G401 (cell line): ENCODE results near the gene TBC1D1. TPM values are rescaled to one million over a fixed set of nuclear protein-coding genes. Genes with fewer than 3 reads are reported as not detected.
A peak's percentile ranks its signal among the peaks of the same experiment; 100 is the strongest.

Experiments used
- DNase-seq: peaks from one replicate; pipeline ENCODE4 v3.0.0-alpha.2; 2015; ENCODE audit warnings: low spot score
- in situ Hi-C: cut with HindIII; loops from 2 replicates; pipeline ENCODE4 v1.10.0; 2016; ENCODE audit warnings: low sequenced_read_pairs, mixed read lengths
- total RNA-seq: library from RNA; depleted of rRNA; stranded (reverse); fragments of >200 nt; shearing (Covaris generic); gene quantifications from 2 replicates; pipeline ENCODE4 v1.2.3, GENCODE V29; 2014; rRNA removed

The TBC1D1 gene, protein sequence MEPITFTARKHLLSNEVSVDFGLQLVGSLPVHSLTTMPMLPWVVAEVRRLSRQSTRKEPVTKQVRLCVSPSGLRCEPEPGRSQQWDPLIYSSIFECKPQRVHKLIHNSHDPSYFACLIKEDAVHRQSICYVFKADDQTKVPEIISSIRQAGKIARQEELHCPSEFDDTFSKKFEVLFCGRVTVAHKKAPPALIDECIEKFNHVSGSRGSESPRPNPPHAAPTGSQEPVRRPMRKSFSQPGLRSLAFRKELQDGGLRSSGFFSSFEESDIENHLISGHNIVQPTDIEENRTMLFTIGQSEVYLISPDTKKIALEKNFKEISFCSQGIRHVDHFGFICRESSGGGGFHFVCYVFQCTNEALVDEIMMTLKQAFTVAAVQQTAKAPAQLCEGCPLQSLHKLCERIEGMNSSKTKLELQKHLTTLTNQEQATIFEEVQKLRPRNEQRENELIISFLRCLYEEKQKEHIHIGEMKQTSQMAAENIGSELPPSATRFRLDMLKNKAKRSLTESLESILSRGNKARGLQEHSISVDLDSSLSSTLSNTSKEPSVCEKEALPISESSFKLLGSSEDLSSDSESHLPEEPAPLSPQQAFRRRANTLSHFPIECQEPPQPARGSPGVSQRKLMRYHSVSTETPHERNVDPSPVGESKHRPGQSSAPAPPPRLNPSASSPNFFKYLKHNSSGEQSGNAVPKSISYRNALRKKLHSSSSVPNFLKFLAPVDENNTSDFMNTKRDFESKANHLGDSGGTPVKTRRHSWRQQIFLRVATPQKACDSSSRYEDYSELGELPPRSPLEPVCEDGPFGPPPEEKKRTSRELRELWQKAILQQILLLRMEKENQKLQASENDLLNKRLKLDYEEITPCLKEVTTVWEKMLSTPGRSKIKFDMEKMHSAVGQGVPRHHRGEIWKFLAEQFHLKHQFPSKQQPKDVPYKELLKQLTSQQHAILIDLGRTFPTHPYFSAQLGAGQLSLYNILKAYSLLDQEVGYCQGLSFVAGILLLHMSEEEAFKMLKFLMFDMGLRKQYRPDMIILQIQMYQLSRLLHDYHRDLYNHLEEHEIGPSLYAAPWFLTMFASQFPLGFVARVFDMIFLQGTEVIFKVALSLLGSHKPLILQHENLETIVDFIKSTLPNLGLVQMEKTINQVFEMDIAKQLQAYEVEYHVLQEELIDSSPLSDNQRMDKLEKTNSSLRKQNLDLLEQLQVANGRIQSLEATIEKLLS (N-terminal part only)
- 53.3 and 85.5 TPM in 2 replicates for total RNA-seq

DNA sequence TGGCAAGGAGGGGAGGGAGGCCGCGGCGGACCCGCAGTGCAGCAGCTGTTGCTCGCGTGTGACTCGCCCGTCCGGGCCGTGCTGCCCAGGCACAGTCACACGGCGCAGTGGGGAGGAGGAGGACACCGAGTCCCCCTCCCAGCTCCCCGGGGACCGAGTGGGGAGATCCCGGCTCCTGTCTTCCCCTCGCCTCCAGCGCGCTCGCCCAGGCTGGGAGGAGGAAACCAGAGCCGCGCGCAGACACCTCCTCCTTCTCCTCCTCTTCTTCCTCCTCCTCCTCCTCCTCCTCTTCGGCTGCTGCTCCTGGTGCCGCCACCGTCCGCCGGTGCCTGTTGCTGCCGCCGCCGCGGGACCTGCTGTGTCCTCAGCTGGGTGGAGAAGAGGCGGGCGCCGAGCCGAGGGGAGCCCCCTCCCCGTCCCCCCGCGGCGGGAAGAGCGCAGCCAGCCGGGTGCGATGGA lies at the start of gene TBC1D1:
TBC1D1 (plus strand) TSS at position 284 of the 459 bp plus-strand sequence. CDS start 11,012 bp downstream, outside the sequence.
- in situ Hi-C loops: no loop called here
- DNase-seq: peak; percentile 63

GRCh38 chr4:37844204-37844603 lies 46.7 kb upstream of the TBC1D1 start:
- in situ Hi-C loops: no loop called here
- no peak for DNase-seq

GRCh38 chr4:37845201-37845600 lies 45.7 kb upstream of the TBC1D1 start:
- no peak for DNase-seq
- in situ Hi-C loops: no loop called here

DNA sequence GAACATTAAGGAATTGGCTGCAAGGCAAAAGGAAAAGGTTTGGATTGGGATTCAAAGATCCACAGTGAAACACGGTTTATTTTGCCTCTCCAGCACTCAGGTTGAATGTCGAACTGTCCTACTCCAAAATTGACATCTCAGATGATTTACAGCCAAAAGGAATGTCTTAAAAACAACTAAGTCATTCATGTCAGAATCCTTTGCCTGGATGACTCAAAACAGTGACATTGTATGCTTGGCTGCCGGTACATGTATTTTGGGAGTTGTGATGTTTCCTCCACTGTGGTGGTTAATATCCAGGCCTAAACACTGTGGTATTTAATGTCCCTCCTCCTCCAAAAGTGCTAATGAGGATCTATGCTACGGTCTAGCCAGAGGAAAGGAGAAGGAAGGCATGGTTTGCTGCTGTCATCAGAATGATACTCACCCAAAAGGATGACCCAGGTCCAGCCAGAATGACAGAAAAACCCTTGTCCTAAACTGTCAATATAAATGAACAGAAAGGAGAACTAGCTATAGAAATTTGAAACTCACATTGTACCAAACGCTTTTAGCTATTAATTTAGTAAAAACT lies 43.5 kb upstream of the TBC1D1 start:
- no peak for DNase-seq
- in situ Hi-C loops: no loop called here

- in situ Hi-C loops: no loop called here
- DNase-seq: no peak
These were observed 38.5 kb upstream of the TBC1D1 start for GRCh38 chr4:37852376-37852775.

GRCh38 chr4:37858112-37858511 lies 32.8 kb upstream of the TBC1D1 start:
- no peak for DNase-seq
- in situ Hi-C loops: no loop called here

GRCh38 chr4:37858872-37859271 lies 32.0 kb upstream of the TBC1D1 start:
- in situ Hi-C loops: no loop called here
- DNase-seq: no peak

DNA sequence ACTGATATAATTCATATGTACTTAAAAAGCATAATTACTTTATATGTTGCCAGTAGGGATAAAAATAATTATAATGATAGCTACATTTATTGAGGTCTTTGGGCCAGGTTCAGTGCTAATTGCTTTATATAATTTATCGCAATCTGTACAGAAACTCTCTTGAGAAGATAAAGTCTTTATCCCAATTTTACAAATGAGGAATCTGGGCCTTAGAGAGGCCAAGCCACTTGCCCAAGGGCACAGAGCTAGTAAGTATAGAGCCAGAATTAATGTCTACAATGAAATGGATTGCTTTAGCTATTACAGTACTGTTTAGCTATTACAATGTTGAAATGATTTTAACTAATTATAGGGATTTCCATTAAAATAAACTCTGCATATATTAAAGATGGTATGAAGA lies 30.6 kb upstream of the TBC1D1 start:
- no peak for DNase-seq
- in situ Hi-C loops: no loop called here

DNA sequence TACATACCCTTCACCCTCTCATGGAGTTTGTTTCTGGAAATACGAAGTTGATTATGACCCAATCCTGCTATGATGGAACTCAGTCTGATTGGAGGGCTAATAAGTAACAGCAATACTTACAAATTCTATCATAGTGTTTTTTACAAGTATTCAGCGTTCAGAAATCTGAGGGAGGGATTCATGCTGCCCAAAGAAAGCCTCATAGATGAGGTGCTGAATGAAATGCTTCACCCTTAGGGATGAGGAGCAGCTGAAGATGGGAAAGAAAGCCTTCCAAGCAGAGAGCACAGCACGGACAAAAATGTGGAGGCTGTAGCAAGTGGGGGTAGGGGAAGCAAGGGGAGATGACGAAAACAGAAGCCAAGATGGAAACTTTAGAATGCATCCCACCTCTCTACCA lies 27.9 kb upstream of the TBC1D1 start:
- no peak for DNase-seq
- in situ Hi-C loops: no loop called here

- no peak for DNase-seq
- in situ Hi-C loops: no loop called here
These were observed 26.1 kb upstream of the TBC1D1 start for GRCh38 chr4:37864786-37865185.

DNA sequence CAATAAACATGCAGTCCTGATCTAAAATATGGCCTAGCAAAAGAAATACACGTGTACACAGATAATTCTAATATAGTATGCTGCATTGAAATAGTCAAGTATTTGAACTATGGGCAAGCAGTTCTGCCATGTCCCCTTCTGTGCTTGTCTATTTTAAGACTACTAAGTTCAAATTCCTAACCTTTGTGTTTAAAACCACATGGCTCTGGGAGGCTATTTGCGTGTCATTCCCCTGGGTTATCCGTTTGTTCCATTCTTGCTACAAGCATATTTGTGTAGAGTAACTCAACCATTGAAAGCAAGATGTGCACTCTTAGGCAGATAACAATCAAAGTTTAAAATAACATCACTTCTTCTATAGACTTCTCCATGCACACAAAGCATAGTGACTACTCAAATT lies 25.4 kb upstream of the TBC1D1 start:
- DNase-seq: no peak
- in situ Hi-C loops: no loop called here

GRCh38 chr4:37867102-37867501 lies 23.8 kb upstream of the TBC1D1 start:
- DNase-seq: no peak
- in situ Hi-C loops: no loop called here

GRCh38 chr4:37868238-37868637 lies 22.6 kb upstream of the TBC1D1 start:
- in situ Hi-C loops: no loop called here
- DNase-seq: no peak

DNA sequence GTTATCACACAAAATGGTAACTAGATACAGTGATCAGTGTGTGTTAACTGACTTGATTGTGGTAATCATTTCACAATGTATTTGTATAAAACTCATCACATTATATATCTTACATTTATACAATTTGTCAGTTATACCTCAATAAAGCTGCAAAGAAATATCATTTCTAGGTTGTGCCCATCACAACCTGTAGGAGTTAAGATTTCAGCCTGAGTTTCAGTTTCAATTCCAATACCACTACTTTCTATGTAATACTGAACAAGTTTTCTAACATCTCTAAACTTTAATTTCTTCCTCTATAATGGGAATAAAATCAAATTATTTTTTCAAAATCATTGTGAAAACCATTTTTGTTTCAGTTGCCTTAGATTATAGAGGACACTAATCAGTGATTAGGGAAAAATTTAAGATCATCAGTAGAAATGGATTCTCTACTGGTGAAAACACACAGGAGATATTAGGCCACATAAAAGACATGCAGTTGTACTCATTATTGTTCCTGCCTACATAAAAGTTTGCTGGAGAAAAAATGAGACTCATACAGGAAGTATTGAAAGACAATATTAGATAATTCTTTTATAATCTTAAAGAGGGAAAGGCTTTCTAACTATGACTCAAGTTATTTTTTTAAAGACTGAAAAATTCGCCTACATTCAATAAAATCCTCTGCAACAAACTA lies 18.4 kb upstream of the TBC1D1 start:
- in situ Hi-C loops: no loop called here
- DNase-seq: no peak

GRCh38 chr4:37873386-37873785 lies 17.5 kb upstream of the TBC1D1 start:
- no peak for DNase-seq
- in situ Hi-C loops: no loop called here

DNA sequence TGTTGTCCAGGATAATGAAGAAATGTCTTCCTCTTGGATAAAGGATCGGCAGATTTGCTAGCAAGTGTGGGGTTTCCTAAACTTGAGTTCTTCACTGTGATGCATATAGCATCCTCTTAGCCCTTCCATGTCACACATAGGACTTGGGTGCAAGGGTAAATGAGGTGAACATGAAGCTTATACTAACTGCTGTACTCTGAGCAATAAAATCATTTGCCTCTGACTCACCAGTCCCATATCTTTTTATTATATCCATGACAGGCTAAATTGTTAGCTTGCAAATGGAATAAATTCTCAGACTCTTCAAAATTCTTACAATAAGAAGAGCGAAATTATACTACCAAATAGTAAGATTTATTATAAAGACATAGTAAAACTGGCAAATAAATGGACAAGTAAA lies 14.7 kb upstream of the TBC1D1 start:
- in situ Hi-C loops: no loop called here
- no peak for DNase-seq

DNA sequence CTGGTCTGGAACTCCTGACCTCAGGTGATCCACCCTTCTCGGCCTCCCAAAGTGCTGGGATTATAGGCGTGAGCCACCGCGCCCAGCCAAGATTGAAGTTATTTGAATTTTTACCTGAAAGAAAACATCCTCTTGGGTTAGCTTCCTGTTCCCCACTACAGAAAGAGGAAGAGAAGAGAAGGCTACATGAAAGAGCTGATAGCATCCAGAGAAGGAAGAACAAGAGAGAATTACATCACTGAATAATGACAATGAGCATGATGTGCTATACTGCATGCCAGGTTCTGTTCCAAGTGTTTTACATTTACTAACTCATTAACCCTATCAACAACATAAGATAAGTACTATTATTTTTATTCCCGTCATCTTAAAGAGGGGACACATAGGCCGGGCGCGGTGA lies 11.5 kb upstream of the TBC1D1 start:
- in situ Hi-C loops: no loop called here
- DNase-seq: no peak

DNA sequence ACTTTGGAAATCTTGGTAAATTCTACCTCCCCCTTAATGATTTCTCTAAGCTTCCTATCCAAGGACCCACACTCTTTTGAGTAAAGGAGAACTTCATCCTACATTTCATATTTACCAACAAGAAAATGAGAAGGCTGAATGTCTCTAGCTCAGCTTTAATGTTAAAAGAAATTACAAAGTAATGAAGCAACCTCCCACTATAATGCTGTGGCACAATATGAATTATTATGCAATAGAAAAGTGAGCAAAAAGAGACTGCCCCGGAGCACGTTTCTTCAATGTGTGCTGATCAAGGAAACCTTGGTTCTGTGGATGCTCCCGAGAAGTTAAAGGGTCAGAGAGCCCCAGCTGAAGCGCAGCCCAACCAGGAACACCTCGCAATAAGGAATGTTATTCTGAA lies 9.1 kb upstream of the TBC1D1 start:
- no peak for DNase-seq
- in situ Hi-C loops: no loop called here
